Measurements from ENCODE around the gene PARP3.
A peak's percentile ranks its signal among the peaks of the same experiment; 100 is the strongest.

PARP3 gene

GRCh38 chr3:51933471-51934138 is 8.6 kb upstream of the PARP3 start:
- no peak for DNase-seq (ENCODE audit: low read depth in 1 of 2, low spot score in 1 of 2)

DNA sequence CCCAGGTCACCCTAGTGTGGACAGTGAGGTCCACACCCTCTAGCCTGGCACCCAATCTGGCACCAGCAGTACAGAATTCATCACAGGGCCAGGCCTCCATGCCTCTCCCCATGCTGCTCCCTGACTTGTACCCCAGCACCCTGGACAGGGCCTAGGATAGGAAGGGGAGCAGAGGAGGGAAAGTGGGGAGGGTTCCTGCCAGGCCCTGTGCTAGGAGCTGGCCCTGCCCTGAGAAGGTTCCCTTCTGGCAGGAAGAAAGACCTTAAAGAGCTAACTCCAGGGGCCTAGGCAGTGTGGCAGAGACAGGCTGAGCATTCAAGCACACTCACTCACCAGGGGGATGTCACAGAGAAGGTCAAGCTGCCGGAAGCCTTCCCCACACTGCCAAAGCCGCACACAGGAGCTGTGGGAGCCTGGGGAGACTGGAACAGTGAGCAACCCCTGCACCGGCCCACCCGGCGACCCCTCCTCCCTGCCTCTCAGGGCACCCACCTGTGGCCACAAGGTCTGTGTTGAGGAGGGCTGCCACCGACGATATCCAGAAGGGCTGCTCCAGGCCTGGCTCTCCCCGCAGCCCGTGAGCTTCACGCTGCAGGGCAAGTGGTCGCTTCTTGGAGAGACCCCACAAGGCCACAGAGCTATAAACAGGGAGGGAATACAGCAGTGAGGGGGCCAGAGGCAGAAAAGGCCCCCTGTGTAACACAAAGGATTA is 7.9 kb upstream of the PARP3 start:
- no peak for DNase-seq (ENCODE audit: low read depth in 1 of 2, low spot score in 1 of 2)

DNA sequence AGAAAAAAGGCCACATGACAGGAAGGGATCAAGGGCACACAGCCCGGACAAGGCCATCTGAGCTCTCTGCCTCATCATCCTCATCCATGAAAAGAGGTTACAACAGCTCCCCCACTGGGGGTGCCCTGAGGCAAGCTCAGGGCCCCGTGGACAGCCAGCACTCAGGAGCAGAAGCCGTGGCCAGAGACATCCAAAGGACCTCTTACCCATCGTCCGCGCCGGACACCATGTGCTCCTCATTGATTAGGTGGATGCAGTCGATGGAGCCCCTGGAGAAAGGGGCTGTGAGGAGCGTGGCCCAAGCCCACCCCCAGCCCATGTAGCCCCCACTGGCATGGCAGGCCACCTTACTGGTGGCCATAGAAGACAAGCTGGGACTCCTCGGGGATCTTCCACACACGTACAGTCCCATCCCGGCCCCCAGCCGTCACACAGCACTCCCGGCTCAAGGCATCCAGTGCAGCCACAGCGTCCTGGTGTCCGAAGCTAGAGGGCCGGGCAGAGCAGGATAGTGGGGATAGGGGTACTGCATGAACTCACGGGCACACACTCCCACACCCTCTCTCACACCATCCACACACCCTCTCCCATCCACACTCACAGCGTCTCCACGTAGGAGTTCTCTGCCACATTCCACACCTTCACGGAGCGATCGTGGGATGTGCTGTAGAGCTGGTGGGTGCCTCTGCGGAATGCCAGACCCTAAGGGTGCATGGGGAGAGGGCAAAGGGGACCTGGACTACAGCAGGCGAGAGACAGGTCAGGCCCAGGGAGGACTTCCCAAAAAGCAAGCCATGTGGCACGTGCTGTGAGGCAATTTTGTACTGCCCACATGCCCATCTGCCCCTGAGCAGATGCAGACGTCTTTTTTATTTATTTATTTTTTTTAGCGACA is 6.9 kb upstream of the PARP3 start:
- DNase-seq (ENCODE audit: low read depth in 1 of 2, low spot score in 1 of 2) = no peak

GRCh38 chr3:51935886-51936755 is 6.0 kb upstream of the PARP3 start:
- no peak for DNase-seq (ENCODE audit: low read depth in 1 of 2, low spot score in 1 of 2)

DNA sequence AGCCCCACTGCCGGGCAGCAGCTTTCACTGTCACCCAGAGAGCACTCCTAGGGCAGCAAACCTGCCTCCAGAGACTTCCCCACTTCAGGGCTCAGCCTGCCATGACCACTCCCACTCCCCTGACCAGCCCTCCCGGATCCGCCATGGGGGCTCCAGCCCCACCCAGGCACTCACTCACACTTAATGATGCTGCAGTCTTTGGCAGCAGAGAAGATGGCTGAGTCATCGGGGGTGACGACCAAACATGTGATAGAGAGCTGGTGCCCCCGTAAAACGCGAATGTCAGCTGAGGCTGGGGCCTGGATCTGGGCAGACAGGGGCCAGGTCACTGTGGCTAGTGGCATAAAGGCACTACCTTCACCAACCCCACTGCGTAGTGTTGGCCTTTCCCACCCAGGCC is 5.1 kb upstream of the PARP3 start:
- DNase-seq (ENCODE audit: low read depth in 1 of 2, low spot score in 1 of 2) = no peak

- DNase-seq (ENCODE audit: low read depth in 1 of 2, low spot score in 1 of 2) = no peak
Observed at GRCh38 chr3:51937611-51938450, 4.3 kb upstream of the PARP3 start.

- no peak for DNase-seq (ENCODE audit: low read depth in 1 of 2, low spot score in 1 of 2)
Observed at GRCh38 chr3:51938780-51939425, 3.3 kb upstream of the PARP3 start.

GRCh38 chr3:51940648-51941462 is 1.3 kb upstream of the PARP3 start:
- no peak for DNase-seq (ENCODE audit: low read depth in 1 of 2, low spot score in 1 of 2)

DNA sequence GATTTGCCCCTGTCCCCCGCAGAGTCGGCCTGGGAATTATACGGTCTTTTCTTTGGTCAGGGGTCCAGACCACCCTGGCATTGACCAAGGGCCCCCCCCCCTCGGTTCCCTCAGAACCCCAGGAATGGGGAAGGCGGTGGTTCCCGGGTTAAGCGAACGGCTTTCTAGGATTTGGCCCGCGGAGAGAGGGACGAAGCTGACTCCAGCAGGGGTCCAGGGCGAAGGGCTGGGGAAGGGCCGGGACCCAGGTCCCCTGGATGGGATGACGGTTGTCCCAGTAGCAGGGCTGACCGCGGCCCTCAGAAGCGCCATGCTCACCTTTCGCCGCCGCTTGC is 733 bp upstream of the PARP3 start:
- DNase-seq (ENCODE audit: low read depth in 1 of 2, low spot score in 1 of 2) = no peak

DNA sequence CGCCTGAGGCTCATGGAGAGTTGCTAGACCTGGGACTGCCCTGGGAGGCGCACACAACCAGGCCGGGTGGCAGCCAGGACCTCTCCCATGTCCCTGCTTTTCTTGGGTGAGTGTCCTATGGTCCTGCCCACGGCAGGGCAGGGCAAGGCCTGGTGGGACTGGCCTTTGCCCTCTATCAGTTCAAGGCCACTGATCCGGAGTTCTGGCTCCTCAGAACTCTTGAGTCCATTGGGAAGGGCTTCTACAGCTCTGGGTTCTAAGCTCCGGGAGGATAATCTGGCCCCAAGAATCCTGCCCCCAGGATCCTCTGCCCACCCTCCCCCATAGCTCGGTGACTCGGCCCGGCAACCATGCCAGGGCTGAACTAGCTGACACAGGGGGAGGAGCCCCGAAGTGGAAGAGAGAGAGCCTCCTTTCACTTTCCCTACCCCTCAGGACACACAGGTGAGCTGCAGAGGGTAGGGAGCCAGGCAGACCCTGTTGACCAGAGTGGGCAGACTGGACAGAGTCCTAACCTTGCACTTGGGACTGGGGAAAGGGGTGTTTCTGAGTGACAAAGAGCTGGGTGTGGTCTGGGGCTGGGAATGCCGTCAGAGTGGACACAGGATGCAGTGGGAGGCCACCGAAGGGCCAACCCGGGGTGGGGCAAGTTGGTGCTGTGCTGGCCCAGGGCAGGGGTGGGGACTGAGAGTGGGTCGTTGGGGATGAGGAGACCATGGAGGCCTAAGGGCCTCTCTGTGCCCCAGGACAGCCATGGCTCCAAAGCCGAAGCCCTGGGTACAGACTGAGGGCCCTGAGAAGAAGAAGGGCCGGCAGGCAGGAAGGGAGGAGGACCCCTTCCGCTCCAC is 664 bp downstream of the PARP3 start:
- DNase-seq (ENCODE audit: low read depth in 1 of 2, low spot score in 1 of 2) = peak in 1 of 2 donors; percentile 37

- no peak for DNase-seq (ENCODE audit: low read depth in 1 of 2, low spot score in 1 of 2)
Observed at GRCh38 chr3:51943451-51944391, 1.6 kb downstream of the PARP3 start.

- DNase-seq (ENCODE audit: low read depth in 1 of 2, low spot score in 1 of 2) = no peak
Observed at GRCh38 chr3:51944451-51945021, 2.4 kb downstream of the PARP3 start.

DNA sequence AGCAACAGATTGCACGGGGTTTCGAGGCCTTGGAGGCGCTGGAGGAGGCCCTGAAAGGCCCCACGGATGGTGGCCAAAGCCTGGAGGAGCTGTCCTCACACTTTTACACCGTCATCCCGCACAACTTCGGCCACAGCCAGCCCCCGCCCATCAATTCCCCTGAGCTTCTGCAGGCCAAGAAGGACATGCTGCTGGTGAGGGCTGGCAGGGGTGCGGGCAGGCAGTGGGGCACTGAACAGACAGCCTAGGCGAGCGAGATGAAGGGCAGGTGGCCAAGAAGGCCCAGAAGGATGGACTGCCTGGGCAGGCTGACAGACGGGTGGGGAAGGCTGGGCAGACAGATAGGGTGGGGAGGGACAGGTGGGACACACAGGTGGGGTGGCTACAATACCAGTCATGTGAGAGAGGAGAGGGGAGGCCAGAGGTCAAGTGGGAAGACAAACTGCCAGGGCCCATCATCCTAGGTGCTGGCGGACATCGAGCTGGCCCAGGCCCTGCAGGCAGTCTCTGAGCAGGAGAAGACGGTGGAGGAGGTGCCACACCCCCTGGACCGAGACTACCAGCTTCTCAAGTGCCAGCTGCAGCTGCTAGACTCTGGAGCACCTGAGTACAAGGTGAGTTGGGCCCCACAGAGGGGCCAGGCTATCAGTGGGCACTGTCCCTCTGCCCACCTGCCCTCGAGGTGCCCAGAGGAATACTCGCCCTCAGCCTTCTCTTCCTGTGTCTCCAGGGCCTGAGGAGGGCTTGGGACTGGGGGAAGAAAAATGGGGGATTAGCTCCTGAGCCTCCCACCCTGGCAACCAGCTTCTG is 3.1 kb downstream of the PARP3 start:
- DNase-seq (ENCODE audit: low read depth in 1 of 2, low spot score in 1 of 2) = no peak

- DNase-seq (ENCODE audit: low read depth in 1 of 2, low spot score in 1 of 2) = no peak
Observed at GRCh38 chr3:51945926-51946705, 4.0 kb downstream of the PARP3 start.

DNA sequence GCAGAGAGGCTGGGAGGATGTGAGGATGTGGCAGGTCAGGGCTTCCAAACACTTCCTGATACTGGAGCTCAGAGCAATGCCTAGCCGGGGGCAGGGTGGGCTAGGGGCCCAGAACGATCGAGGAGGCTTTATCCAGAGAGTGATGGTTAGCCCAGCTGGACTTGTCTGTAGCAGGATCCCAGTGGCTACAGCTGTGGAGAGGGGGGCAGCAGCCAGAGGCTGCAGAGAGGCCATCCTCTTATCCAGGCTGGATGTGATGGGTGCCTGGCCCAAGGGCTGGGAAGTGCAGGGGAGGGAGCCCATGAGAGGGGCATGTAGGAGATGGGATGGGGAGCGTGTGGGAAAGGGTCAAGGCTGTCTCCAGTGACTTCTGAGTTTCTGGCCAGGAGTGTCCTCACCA is 4.6 kb downstream of the PARP3 start:
- no peak for DNase-seq (ENCODE audit: low read depth in 1 of 2, low spot score in 1 of 2)

All from activated T-helper 1 cell treated with anti-CD3 and anti-CD28 coated beads, Interleukin-2, amount 50 U/mL, for 16 hours (primary cell).